Natural killer cell (primary cell): ENCODE results near the gene CERS6. TPM values are rescaled to one million over a fixed set of nuclear protein-coding genes. Genes with fewer than 3 reads are reported as not detected.

ENCODE experiments used
- ATAC-seq, 3 donors: fragments of 150-1000 bp in 2 of 3; fragments of 200-7000 bp in 1 of 3; cut with Tn5 transposase; 1 replicate in 1 of 3; 2 replicates in 2 of 3; pipeline ENCODE4 v1.10.0; 2021; ENCODE audit warnings: mild to moderate bottlenecking in 2 of 3, moderate library complexity in 2 of 3
- DNase-seq, 2 donors: peaks; one replicate each; pipeline versions ENCODE4 v3.0.0 to v3.0.0-alpha.2; 2013 to 2021; ENCODE audit warnings: mixed read lengths in 1 of 2
- H3K27ac ChIP-seq: one replicate; pipeline ENCODE4 v1.5.1; 2013; ENCODE audit warnings: mild to moderate bottlenecking, low read length
- H3K27me3 ChIP-seq: one replicate; pipeline ENCODE4 v1.6.1; 2013; ENCODE audit warnings: low read length; ENCODE audit not compliant: control insufficient read depth, insufficient read depth
- H3K36me3 ChIP-seq: one replicate; pipeline ENCODE4 v1.6.1; 2013; ENCODE audit warnings: low read length; ENCODE audit not compliant: control insufficient read depth, insufficient read depth
- H3K4me1 ChIP-seq: one replicate; pipeline ENCODE4 v1.6.1; 2013; ENCODE audit warnings: low read length; ENCODE audit not compliant: control insufficient read depth, insufficient read depth
- H3K4me3 ChIP-seq: one replicate; pipeline ENCODE4 v1.5.1; 2013; ENCODE audit warnings: low read length
- H3K9me3 ChIP-seq: one replicate; pipeline ENCODE4 v1.6.1; 2013; ENCODE audit warnings: low read length; ENCODE audit not compliant: control insufficient read depth, insufficient read depth
- H3K27ac Mint-ChIP-seq, 2 donors: one replicate each; pipeline ENCODE4 v1.8.0; 2022; ENCODE audit warnings: mild to moderate bottlenecking in 2 of 2, mixed read lengths in 2 of 2, moderate library complexity in 1 of 2
- H3K27me3 Mint-ChIP-seq, 2 donors: one replicate each; pipeline ENCODE4 v1.8.0; 2022; ENCODE audit warnings: low read depth in 2 of 2, mixed read lengths in 2 of 2
- H3K36me3 Mint-ChIP-seq: one replicate; pipeline ENCODE4 v1.8.0; 2022; ENCODE audit warnings: mixed read lengths
- H3K4me1 Mint-ChIP-seq, 2 donors: one replicate each; pipeline ENCODE4 v1.8.0; 2022; ENCODE audit warnings: mixed read lengths in 2 of 2
- H3K4me3 Mint-ChIP-seq: one replicate; pipeline ENCODE4 v1.8.0; 2022; ENCODE audit warnings: mild to moderate bottlenecking, moderate library complexity, mixed read lengths
- H3K9me3 Mint-ChIP-seq, 2 donors: one replicate each; pipeline ENCODE4 v1.8.0; 2022; ENCODE audit warnings: mixed read lengths in 2 of 2
- CTCF ChIP-seq: fragments of 200-600 bp; IDR thresholded peaks from one replicate; pipeline ENCODE4 v1.8.0; 2022; ENCODE audit warnings: antibody characterized with exemption
- WGBS: methylation state at CpG from one replicate; pipeline ENCODE4 v1.1.7; 2013; ENCODE audit warnings: missing lambda C conversion rate; ENCODE audit not compliant: insufficient coverage; 5-methylcytosine and 5-hydroxymethylcytosine counted together
- intact Hi-C: fragments of 100-400 bp; cut with micrococcal nuclease; formaldehyde crosslinking; loops from one replicate; pipeline ENCODE4 v1.14.2; 2022
- total RNA-seq, 4 donors: library from RNA; stranded (reverse); fragments of 120-200 nt in 1 of 4; gene quantifications; one replicate each; pipeline versions ENCODE4 v1.2.3 to v1.2.4, GENCODE V29; 2013 to 2022

CERS6 gene
- total RNA-seq, 3 donors from 2014 or later (not counting 1 experiment from before 2014, with no cell fraction given) = 9.1 to 13.5 (median 11.8) TPM

DNA sequence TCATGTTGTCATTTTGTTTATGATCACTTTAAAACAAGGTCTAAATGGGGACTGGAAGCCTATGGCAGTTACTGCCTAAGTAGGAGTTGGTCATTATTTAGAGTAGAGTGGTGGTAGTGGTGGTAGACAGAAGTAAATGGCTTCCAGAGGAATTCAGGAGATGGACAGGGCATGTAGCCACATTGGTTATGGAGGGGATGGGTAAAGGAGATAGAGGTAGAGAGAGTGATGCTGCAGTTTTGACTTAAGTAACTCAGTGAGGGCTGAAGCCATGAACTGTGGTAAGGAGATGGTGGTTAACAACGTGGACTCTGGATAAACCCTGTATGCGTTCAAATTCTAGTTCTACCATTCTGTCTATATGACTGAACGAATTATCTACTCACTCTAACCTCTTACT lies 284.7 kb downstream of the CERS6 start:
- Histone ChIP-seq H3K27me3 (no peaks in the 10 kb centered on the region), H3K4me1 (peaks cover 6% of the 10 kb centered on the region), H3K36me3 (no peaks in the 10 kb centered on the region), H3K27ac (no peak overlapping the region), H3K9me3 (no peaks in the 10 kb centered on the region), H3K4me3 (no peak overlapping the region)
- H3K27me3 Mint-ChIP-seq = no peaks in the 10 kb centered on the region
- H3K4me3 Mint-ChIP-seq = no peak overlapping the region
- no peak for DNase-seq
- intact Hi-C loops = no loop called here
- ATAC-seq = no peak
- H3K9me3 Mint-ChIP-seq = no peaks in the 10 kb centered on the region
- H3K36me3 Mint-ChIP-seq = no peaks in the 10 kb centered on the region
- TF ChIP-seq CTCF = no peak
- peak overlapping the region in 1 of 2 donors; percentile 21 for H3K27ac Mint-ChIP-seq
- peaks cover 37 to 40% of the 10 kb centered on the region in 2 donors for H3K4me1 Mint-ChIP-seq
- WGBS = no CpG with 5 or more reads among the region's 3 CpGs

DNA sequence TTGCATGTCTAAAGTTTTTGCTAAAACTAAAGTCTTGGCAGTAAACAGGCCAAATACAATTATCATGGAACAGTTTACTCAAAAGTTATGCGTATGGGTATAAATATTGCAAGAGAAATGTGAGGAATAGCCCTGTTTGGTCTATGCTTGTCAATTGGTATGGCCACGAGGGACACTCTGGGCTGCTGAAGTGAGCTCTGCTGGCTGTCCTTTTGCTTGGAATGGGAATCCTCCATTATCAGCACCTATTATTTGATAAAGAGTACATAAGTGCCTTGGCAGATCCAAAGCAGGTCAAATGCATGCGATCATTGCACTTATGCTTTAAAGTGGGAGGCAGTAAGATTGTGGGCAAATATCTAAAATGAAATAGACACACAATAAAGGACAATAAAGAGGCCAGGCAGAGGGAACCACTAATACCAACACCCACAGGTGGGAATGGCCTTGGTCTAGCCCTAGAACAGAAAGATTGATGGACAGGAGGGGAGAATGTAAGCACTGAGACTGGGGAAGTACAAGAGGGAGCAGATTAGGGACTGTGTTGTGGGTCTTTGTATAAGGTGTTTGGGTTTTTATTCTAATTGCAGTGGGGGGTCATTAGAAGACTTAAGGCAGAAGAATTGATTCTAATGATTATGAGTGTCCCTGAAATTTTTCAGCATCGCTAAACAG lies 286.3 kb downstream of the CERS6 start:
- no peaks in the 10 kb centered on the region for H3K9me3 ChIP-seq
- H3K36me3 ChIP-seq = no peaks in the 10 kb centered on the region
- intact Hi-C loops = no loop called here
- H3K4me1 Mint-ChIP-seq = peaks cover 26 to 30% of the 10 kb centered on the region in 2 donors
- TF ChIP-seq CTCF = no peak
- ATAC-seq (no peak), DNase-seq (no peak)
- 98% methylated on average over 3 of the region's 4 CpGs for WGBS
- H3K36me3 Mint-ChIP-seq = no peaks in the 10 kb centered on the region
- H3K27ac ChIP-seq = no peak overlapping the region
- H3K27me3 ChIP-seq = no peaks in the 10 kb centered on the region
- no peak overlapping the region for H3K27ac Mint-ChIP-seq
- no peak overlapping the region for H3K4me3 ChIP-seq
- H3K27me3 Mint-ChIP-seq = no peaks in the 10 kb centered on the region
- H3K9me3 Mint-ChIP-seq = no peaks in the 10 kb centered on the region
- peaks cover 6% of the 10 kb centered on the region for H3K4me1 ChIP-seq
- H3K4me3 Mint-ChIP-seq = no peak overlapping the region

DNA sequence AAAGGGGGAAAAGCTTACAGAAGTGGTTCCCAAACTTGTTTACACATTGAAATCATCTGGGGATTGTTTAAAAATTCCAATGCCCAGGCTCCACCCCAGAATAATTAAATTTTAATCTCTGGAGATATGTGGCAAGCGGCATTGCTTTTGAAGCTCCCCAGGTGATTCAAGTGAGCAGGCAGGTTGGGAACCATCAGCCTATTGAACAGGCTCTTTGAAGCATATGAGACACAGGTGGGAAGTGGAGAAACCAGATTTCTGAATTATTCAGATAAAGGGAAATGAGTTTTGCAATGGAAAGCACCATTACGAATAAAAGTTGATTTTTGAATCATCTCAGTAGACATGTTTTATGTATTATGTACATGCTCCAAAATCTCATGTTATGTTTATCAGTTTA lies 288.8 kb downstream of the CERS6 start:
- no peak for TF ChIP-seq CTCF
- ATAC-seq = no peak

DNA sequence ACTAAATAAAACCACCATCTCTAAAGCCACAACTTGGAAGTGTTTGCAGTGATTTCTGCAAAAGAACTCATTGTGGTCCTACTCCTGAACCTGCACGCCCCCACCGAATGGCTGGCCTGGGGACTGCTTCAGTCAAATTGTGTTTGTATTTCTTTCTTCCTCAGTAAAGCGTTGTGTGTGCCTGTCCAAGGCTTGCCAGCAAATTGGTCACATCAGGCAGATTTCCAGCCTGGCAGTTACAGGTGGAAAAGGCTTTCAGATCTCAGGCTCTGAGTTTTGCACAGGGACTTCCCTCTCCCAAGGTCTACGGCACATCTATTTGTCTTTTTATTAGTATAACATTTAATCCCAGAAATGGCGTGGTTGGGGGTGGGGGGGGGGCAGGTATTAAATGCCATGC lies 292.4 kb downstream of the CERS6 start:
- H3K36me3 ChIP-seq = no peaks in the 10 kb centered on the region
- H3K9me3 ChIP-seq = no peaks in the 10 kb centered on the region
- DNase-seq (no peak), ATAC-seq (no peak)
- Mint-ChIP-seq H3K9me3 (no peaks in the 10 kb centered on the region), H3K4me3 (no peak overlapping the region), H3K4me1 (peaks cover 28 to 32% of the 10 kb centered on the region in 2 donors), H3K27ac (peak overlapping the region; percentile 24 to 60), H3K27me3 (no peaks in the 10 kb centered on the region), H3K36me3 (no peaks in the 10 kb centered on the region)
- no peak overlapping the region for H3K4me3 ChIP-seq
- no peak for TF ChIP-seq CTCF
- intact Hi-C loops = no loop called here
- no peak overlapping the region for H3K27ac ChIP-seq
- H3K4me1 ChIP-seq = peaks cover 23% of the 10 kb centered on the region
- no peaks in the 10 kb centered on the region for H3K27me3 ChIP-seq
- 95% methylated on average over 3 of the region's 5 CpGs for WGBS

More for the DNA sequence above, 288.8 kb downstream of the CERS6 start:
- Mint-ChIP-seq H3K27ac (no peak overlapping the region), H3K36me3 (no peaks in the 10 kb centered on the region), H3K27me3 (no peaks in the 10 kb centered on the region), H3K9me3 (no peaks in the 10 kb centered on the region), H3K4me1 (peaks cover 10 to 17% of the 10 kb centered on the region in 2 donors), H3K4me3 (no peak overlapping the region)
- WGBS = 100% methylated on average over 1 of the region's 2 CpGs
- Histone ChIP-seq H3K36me3 (no peaks in the 10 kb centered on the region), H3K27me3 (no peaks in the 10 kb centered on the region), H3K4me3 (no peak overlapping the region), H3K9me3 (no peaks in the 10 kb centered on the region), H3K27ac (no peak overlapping the region), H3K4me1 (peaks cover 6% of the 10 kb centered on the region)
- intact Hi-C loops = no loop called here
- no peak for DNase-seq
